HG03432 (cell line): Measurements from ENCODE around the gene DALRD3.

Experiments used
- ATAC-seq: cut with Tn5 transposase; IDR thresholded peaks from one replicate; pipeline ENCODE4 v1.9.1; 2021; ENCODE audit warnings: mild to moderate bottlenecking, moderate library complexity; ENCODE audit not compliant: unreplicated experiment

DALRD3 gene

GRCh38 chr3:48982686-48983085 lies 35.7 kb downstream of the DALRD3 start:
- no peak for ATAC-seq

GRCh38 chr3:48982016-48982415 lies 36.4 kb downstream of the DALRD3 start:
- no peak for ATAC-seq

DNA sequence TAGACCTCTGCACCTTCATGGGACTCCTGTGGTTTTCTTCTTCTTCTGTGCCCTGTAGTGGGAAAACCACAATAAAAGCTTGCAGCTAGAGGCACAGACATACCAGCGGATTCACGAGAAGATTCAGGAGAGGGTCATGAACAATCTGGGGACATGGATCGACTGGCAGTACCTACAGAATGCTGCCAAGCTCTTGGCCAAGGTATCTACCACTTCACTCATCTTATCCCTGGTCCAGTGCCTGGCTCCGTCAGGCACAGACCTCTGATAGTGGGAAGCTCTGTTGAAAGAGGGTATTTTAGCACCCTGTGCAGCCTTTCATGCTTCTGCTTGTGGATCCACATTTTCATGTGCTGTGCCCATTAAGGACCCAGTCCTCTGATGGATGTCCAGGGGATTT lies 38.1 kb downstream of the DALRD3 start:
- ATAC-seq: no peak

DNA sequence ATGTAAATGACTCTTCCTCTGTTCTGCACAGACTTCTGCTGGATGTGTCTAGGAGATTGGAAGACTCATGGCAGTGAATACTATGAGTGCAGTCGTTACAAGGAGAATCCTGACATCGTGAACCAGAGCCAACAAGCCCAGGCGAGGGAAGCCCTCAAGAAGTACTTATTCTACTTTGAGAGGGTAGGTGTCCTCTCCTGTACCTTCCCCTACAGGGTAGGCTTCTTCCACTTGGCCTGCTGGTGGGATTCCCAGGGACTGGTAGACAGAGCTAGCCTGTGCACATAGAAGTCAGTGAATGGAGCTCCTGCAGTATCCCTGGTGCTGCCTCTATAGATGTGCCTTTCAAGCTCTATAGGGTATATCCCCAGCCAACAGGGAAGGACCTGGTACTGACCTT lies 38.9 kb downstream of the DALRD3 start:
- ATAC-seq: no peak

GRCh38 chr3:48974076-48974864 lies 44.1 kb downstream of the DALRD3 start:
- no peak for ATAC-seq

GRCh38 chr3:48970586-48970985 lies 47.8 kb downstream of the DALRD3 start:
- no peak for ATAC-seq

DNA sequence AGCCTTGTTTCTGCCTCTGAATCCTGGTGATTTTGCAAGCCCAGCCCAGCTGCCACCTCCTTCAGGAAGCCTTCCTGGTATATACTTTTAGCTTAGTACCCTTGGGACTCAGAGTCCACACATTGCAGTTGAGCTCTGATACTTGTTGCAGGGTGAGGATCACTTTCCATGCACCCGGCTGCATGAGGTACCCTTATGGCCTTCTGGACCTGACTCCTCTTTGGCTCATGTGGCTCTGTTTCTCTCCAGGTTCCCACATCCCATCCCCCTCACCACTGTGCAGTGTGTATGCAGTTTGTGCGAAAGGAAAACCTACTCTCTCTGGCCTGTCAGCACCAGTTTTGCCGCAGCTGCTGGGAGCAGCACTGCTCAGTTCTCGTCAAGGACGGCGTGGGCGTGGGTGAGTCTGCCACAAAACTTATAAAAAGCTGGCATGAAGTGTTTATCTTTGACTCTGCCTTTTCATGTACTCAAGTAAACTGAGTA lies 51.5 kb downstream of the DALRD3 start:
- no peak for ATAC-seq

- ATAC-seq: no peak
Observed at GRCh38 chr3:48966367-48966766, 52.0 kb downstream of the DALRD3 start.
